Stimulated activated CD8-positive, alpha-beta memory T cell treated with anti-CD3 and anti-CD28 coated beads, Interleukin-15, amount 100 ng/mL, for 1 hour (primary cell): ENCODE data around the gene HEATR5A.
"Not testable (repeated sequence)": the region's sequence is repeated elsewhere in the genome, so short reads cannot be mapped to it uniquely, and the experiment has no call there.

Source experiments
- DNase-seq: peaks from one replicate; pipeline ENCODE4 v3.0.0-alpha.2; 2020; ENCODE audit warnings: low read depth

Gene HEATR5A

DNA sequence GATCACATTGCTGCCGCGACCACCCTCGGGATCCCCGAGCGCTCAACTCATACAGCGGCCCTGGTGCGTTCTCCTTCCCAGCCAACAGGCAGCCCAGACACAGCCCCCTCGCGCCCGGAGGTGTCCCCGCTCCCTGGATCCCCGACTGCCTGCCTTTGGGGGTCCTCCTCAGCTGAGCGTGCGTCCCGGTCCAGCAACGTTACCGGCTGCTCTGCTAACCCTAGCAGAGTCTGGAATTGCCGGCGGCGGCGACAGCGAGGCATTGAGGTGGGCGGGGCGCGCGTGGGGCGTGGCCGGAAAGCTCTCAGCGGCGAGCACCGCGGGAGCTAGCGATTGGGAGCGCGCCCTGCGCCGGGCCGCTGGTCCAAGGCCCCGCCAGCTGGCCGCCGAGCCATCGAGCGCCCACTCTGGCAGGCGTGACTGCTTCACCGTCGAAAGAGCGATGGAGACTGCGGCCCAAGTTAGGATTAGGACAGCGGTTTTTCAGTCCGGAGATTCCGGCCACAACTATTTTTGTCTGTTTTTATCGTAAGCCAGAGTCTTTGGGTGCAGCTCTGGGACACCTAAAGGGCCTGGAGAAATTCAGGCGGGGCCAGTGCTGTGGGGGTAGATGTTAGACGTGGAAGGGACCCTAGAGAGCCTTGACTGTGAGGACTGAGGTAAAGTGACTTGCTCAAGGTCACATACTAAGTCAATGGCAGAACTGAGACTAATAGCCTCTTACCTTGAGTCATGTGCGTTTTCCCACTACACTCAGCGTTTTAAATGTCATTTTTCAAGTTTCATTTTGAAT lies at the start of gene HEATR5A:
Gene HEATR5A (minus strand): TSS at position 232 of the 793 bp plus-strand sequence. CDS start 17,575 bp downstream, outside the sequence.
- peak; percentile 83 for DNase-seq

DNA sequence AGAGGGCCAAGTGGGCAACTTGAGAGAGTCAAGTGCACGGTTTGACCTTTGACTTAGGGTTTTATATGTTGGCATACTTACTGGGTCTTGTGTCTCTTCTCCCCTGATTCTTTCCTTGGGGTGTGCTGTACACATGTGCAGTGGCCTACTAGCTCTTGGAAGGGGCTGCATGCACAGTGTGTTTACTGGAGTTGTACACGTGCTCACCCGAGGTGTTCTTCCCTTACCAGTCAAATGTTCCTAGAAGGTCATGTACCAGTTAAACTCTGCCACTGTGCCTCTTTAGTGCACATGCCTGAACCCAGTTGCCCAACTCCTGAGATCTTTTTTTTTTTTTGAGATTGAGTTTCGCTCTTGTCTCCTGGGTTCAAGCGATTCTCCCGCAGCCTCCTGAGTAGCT lies 46.2 kb upstream of the HEATR5A start:
- DNase-seq, result no peak

DNA sequence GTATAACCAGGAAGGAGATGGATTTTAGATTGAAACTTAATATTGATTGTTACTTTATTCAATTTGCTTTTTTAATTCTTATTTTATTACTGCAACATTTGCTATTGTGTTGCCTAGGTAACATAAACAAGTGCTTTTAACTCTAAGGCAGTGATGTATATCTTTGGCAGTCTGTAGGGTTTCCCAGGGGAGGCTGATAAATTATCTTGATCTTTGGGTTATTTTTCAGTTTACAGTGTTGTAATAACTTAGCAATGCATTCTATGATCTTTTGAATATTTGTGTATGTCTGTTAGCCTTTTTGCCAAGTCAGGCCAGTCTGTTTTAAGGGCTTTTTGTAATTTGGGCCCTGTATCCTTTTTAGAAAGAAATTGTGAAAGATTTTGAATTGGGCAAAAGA lies 44.8 kb upstream of the HEATR5A start:
- DNase-seq, result no peak

DNA sequence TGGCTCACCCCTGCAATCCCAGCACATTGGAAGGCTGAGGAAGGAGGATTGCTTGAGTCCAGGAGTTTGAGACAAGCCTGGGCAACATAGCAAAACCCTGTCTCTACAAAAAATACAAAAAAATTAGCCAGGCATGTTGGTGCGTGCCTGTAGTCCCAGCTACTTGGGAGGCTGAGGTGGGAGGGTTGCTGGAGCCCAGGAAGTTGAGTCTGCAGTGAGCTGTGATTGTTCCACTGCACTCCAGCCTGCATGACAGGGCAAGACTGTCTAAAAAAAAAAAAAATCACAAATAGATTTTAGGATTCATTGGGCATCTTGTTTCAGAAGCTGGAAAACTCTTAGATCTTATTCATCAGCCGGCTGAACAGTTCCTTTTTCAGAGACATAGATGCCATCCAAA lies 42.1 kb upstream of the HEATR5A start:
- not testable (repeated sequence) for DNase-seq

DNA sequence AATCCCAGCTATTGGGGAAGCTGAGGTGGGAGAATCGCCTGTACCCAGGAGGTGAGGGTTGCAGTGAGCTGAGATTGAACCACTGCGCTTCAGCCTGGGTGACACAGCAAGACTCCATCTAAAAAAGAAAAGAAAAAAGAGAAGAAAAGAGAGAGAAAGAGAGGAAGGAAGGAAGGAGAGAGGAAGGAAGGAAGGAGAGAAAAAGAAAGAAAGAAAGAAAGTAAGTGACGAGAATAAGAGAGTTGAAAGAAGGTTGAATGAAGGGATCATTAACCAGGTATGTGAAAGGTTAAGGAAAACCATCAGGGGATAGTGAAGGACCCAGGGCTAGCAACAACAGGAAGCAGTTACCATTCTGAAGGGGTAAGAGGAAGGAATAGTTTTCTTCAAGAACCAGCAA lies 41.2 kb upstream of the HEATR5A start:
- no peak for DNase-seq

DNA sequence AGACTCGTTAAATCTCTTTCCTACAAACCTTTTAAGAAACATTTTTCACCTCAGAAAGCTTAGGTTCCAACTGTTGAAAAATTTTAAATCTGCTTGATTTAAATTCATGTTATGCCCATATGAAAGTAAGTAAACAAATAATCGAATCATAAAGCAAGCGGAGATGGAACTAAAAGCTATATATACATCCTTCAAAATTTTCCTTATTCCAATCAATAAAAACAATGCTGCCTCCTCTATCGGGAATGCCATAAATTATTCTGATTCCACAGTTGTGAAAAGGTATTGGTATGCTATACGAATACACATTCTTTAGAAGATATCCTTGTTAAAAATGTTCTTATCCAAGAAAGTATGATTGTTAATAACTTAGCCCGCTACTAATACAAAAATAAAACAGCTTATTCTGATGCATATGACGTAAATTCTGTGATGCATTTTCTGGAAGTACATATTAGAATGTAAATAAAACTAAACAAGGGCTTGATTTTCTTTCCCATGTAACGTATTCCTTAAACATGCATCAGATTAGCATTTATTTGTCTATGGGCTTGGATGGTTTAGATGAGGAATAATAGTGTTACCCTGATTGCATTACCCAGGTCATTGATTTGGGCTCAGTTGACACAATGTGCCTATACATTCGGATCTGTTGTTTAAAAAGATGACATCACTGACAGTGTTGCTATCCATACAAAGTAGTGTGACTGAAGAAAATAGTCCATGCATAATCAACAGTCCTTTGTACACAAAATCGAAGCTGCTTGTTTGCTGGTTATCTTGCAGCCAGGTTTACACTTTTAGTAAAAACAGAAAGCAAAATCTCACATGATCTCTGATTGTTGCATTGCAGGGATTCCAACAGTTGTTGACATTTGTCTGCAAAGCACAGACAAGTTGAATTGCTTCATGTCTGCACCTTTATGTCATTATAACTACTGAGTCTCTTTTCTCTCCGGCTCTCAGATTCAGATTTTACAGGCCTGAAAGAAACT lies 37.6 kb upstream of the HEATR5A start:
- DNase-seq, result no peak

DNA sequence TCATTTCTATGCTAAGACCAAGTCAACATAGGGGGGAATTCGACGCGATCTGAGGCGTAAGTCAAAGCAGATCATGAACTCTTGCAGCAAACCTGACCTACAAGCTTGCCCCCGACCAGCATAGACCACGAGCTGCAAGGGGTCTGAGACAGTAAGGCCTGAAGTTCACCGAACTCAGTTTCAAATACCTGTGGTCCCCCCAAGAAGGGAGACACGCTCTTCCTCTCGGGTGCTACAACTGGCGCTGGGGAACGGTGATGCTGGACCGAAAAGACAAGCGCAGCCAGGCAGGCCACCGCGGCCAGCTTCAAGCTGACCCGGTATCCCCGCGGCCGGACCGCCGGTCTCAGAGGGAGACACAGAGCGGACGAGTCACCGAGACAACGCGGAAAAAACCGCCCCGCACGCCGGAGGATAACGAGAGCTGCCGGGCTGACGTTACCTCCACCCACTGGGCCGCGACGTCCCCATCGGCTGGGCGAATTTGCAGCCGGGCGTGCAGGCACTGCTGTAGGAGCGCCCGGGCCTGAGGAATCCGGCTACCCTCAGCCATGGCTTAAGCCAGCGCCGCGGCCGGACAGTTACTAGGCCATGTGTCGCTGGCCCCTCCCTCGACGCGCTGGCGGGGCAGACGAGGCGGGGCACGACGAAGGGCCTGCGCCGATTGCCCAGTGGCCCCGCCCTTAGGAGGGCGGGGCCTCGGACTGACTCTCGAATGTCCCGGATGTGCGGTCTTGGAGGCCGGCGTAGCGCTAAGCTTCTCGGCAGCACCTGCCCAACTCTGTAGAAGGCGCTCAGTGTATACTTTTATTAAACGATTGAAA lies 36.7 kb upstream of the HEATR5A start, which contains the start of gene DTD2:
Gene DTD2 (minus strand): TSS at position 666 of the 824 bp plus-strand sequence. CDS start 113 bp downstream, at position 553.
- DNase-seq, result peak; percentile 87

DNA sequence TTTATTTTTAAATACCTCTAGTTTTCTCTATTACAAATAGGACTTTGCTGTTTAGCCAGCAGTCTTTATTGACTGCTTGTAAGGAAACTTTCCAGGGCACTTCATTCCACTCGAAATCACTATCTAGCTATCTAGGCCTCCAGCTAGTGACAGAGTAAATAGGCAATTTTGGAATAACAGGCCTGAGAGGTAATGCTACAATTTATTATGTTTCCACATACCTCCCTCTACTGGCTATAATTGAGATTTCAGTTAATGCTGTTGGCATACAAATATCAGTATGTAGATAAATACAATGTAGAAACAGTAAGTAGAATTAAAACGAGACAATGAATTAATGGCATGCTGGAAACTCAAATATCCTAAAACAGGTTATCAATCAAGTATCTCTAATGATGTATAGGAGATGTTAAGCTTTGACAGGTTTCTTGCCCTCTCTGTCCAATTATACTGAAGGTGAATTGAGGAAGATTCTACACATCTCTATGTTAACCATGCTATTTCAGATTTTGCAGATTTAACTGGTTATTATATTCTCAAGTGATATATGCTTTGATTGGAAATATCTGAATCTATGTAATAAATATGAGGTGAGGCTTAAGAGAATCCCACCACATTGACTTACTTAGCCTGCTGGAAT lies 29.7 kb upstream of the HEATR5A start:
- no peak for DNase-seq

DNA sequence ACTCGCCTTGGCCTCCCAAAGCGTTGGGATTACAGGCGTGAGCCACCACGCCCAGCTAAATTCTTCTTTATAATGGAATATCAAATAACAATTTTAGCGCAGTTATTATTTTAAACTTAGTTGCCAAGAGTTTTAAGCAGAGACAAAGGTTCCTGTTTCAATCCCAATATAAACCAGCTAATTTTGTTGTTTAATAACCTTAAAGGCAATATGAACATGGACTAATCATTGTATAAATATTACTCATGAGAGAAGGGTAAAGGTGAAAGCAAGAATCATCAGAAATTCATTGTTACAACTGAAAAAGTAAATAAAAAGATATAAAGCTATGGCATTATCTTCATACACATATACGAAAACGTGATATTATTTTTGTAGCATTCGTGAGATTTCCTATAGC lies 28.8 kb upstream of the HEATR5A start:
- no peak for DNase-seq

DNA sequence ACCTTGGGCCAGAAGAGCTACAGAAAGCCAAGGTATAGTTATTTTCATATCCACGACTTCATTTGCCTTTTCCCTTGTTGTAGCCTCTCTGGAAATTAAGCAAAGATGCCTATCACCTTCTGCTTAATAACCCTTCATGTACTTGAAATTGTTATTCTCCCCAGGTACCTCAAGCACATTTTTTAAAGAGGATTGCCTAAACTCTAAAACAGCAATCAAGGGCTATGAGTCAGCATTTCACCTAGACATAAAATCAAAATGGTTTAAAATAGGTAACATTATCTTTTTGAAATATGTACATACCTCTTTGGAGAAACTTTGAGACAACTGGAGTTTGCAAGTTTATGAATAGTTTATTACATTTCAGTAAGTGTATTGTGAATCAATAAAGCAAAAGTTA lies 25.4 kb upstream of the HEATR5A start:
- DNase-seq, result no peak

DNA sequence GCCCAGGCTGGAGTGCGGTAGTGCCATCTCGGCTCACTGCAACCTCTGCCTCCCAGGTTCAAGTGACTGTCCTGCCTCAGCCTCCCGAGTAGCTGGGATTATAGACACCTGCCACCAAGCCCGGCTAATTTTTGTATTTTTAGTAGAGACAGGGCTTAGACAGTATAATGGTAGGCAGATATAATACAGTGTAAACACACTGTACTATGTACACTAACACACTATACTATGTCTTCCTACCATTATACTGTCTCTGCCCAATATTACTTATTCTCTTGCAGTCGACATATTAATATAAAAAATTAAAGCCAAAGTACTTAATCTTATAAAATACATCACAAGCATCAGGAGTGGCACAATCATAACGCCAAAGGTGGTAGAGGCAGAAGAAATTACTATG lies 21.9 kb upstream of the HEATR5A start:
- DNase-seq, result no peak

DNA sequence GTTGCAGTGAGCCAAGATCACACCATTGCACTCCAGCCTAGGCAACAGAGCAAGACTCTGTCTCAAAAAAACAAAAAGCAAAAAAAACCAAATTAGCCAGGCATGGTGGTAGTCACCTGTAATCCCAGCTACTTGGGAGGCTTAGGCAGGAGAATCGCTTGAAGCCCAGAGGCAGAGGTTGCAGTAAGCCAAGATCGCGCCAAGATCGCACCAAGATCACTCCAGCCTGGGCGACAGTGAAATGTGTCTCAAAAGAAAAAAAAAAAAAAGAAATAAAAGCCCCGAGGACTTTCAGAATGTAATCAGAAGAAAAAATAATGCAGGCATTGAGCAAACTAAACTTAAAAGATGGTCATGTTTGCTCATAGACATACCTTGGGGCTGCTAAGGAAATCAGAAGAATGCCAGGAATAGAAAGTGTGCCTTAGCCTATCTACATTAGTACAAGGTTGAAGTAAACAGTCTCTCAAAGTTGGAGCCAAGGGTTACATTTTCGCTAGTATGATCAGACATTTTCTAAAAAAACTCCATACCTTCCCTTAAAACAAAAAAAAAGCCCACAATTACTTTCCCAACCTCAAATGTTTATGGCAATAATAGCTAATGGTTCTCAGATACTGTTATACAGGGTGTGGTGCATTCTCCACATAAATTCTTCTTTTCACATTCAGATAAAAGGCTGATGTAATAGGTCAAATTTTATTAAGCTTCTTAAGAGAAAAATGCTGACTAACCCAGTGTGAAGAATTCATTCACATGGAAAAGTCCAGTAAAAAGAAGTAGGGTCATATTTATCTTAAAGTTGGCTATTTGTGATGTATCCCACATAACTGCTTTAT lies 21.1 kb upstream of the HEATR5A start:
- DNase-seq, result no peak

DNA sequence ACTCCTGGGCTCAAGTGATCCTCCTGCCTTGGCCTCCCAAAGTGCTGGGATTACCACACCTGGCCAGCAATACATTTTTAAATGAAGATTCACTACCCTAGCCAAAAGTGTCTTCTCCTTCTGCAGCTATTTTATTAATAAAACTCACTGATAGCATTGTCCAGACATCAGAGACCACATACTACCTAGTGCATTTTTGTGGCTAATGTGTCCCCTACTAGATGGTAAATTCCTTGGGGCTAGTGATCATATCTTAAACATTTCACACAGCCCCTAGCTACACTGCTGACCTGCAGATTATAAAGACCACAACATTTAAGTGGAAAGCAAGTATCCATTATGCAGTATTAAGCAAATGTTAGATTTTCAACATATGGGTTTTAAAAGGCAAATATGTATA lies 19.9 kb upstream of the HEATR5A start:
- no peak for DNase-seq

DNA sequence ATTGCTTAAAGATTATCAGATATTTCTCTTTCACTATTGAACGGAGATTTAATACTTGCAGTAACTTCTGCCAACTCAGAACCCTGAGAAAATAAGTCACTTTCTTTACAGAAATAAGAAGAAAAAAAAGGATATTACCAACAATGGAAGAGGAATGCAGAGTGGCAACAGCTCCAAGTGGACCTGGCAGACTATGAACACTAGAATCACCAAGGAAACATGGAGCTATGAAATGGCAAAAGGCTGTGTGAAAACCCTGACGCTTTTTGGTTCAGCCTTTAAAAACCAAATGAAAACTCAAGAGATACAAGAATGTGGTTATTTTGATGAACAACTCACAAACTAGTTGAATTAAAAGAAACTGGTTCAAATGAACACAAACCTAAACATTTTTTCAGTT lies 19.2 kb upstream of the HEATR5A start:
- DNase-seq, result no peak

DNA sequence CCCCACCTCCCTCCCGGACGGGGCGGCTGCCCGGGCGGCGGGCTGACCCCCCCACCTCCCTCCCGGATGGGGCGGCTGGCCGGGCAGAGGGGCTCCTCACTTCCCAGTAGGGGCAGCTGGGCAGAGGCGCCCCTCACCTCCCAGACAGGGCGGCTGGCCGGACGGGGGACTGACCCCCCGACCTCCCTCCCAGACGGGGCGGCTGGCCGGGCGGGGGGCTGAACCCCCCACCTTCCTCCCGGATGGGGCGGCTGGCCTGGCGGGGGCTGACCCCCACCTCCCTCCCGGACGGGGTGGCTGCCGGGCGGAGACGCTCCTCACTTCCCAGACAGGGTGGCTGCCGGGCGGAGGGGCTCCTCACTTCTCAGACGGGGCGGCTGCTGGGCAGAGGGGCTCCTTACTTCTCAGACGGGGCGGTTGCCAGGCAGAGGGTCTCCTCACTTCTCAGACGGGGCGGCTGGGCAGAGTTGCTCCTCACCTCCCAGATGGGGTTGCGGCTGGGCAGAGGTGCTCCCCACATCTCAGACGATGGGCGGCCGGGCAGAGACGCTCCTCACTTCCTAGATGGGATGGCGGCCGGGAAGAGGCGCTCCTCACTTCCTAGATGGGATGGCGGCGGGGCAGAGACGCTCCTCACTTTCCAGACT lies 16.8 kb upstream of the HEATR5A start:
- not testable (repeated sequence) for DNase-seq

DNA sequence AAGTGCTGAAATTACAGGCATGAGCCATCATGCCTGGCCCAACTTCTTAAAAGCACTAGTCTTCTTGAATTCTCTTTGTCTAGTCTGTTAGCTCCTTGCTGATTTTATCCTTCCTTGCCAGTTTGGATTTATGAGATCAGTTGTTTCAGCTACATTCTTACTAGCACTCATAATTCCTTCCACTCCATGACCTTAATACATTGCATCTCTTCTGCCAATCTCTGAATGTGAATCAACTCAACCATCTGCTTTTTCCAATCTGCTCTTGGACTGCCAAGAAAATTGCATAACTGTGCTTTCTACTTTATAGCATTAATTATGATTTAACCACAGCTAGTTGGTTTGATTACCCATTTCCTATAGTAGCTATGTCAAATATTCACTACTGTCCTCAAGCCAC lies 14.9 kb upstream of the HEATR5A start:
- no peak for DNase-seq

DNA sequence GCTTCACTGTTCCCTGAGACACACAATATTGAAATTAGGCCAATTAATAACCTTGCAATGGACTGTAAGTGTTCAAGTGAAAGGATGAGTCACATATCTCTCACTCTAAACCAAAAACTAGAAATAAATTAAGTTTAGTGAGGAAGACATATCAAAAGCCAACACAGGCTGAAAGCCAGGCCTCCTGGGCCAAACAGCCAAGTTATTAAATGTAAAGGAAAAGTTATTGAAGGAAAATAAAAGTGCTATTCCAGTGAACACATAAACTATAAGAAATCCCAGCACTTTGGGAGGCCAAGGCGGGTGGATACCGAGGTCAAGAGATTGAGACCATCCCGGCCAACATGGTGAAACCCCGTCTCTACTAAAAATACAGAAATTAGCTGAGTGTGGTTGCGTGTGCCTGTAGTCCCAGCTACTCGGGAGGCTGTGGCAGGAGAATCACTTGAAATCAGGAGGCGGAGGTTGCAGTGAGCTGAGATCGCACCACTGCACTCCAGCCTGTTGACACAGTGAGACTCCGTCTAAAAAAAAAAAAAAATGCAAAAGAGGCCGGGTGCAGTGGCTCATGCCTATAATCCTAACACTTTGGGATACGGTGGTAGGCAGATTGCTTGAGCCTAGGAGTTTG lies 10.4 kb upstream of the HEATR5A start:
- DNase-seq, result no peak

DNA sequence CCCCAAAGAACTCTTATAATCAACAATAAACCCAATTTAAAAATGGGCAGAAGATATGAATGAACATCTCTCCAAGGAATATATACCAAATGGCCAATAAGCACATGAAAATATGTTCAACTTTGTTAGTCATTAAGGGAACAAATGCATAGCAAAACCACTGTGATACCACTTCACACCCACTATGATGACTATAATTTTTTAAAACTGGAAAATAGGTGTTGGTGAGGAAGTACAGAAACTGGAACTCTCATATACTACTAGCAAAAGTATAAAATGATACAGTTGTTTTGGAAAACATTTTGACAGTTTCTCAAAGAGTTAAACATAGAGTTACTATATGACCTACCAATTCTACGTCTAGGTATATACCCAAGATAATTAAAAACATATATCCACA lies 9.4 kb upstream of the HEATR5A start:
- no peak for DNase-seq

DNA sequence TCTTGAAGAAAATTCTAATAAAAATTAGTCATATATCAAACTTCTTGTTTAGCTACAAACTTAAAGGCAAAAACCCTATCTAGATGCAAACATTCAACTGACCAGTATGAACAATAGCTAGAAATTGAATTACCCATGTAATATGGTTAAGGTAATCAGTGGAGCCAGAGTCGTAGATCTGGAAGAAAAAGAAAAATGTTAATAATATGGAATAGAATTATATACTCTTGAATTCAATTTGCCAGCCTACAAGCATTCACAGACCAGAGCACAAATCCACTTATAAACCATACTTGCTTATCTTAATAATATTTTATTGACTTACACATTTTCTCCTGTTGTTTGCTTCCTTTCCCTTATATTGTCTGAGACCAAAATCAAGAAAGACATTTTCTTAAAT lies 7.7 kb upstream of the HEATR5A start:
- no peak for DNase-seq

DNA sequence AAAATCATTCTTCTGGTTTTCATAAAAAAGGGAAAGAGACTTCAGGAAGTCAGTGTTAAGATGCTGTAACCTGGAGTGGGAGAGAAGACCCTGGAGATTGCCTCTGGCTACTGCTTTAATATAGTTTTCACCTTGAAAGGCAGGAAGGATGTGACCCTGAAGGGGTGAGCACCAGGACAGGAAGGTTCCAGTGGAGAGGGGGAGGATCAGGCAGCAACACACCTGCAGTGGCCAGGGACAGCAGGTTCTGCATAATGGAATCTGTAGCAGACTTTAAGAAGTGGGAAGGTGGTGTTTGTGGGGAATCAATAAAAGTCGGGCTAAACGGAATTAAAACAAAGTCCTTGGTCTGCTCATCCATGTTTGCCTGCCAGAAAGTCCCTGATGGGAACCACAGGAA lies 6.3 kb upstream of the HEATR5A start:
- no peak for DNase-seq
